GM20000 (cell line): ENCODE measurements around the gene EYA2.

Experiments
- DNase-seq: peaks from one replicate; pipeline ENCODE4 v3.0.0; 2012; ENCODE audit warnings: low spot score
- TF ChIP-seq, protein P1 (sequence below): IDR thresholded peaks from 2 replicates; pipeline ENCODE4 v1.5.1; 2012; ENCODE audit warnings: mild to moderate bottlenecking, control low read depth; ENCODE audit errors: extremely low read depth, missing control alignments

EYA2 gene

DNA sequence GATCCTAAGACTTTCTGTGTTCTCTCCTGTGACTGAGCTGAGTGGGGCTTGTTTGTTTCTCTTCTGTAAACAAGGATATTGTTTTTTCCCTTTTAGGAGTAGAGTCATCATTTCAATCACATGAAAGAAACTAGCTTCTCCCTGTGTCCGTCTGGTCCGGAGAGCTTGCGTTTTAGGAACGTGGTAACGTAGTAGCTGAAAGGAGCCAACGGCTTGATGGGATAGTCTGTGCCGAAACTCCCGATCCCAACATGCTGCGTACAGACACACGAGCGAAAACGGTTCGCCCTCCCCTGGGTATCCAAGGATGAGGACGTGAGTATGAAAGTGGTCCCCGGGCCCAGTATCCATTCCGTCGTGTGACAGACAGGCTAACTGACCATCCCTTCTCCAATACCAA, 315.3 kb downstream of the EYA2 start:
- TF ChIP-seq, protein P1, sequence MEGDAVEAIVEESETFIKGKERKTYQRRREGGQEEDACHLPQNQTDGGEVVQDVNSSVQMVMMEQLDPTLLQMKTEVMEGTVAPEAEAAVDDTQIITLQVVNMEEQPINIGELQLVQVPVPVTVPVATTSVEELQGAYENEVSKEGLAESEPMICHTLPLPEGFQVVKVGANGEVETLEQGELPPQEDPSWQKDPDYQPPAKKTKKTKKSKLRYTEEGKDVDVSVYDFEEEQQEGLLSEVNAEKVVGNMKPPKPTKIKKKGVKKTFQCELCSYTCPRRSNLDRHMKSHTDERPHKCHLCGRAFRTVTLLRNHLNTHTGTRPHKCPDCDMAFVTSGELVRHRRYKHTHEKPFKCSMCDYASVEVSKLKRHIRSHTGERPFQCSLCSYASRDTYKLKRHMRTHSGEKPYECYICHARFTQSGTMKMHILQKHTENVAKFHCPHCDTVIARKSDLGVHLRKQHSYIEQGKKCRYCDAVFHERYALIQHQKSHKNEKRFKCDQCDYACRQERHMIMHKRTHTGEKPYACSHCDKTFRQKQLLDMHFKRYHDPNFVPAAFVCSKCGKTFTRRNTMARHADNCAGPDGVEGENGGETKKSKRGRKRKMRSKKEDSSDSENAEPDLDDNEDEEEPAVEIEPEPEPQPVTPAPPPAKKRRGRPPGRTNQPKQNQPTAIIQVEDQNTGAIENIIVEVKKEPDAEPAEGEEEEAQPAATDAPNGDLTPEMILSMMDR, result no peak
- no peak for DNase-seq

DNA sequence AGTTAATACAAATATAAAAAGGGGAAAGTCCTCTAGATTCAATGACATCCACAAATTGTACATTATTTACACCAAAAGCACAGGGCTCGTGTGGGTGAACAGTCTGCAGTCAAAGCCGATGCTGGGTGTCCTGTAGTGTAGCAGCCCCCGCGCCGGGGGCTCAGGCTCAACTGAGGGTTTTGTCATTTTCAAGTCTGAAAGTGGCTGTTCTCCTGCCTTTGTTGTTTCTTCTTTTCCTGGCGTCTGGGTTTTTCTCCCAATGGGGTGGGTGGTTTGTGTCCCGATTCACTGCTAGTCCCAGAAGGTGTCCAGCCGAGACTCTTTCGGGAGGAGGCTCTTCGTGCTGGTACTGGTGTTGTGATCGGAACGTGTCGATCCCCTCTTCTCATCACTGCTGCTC, 315.8 kb downstream of the EYA2 start:
- TF ChIP-seq, protein P1, result no peak
- no peak for DNase-seq

DNA sequence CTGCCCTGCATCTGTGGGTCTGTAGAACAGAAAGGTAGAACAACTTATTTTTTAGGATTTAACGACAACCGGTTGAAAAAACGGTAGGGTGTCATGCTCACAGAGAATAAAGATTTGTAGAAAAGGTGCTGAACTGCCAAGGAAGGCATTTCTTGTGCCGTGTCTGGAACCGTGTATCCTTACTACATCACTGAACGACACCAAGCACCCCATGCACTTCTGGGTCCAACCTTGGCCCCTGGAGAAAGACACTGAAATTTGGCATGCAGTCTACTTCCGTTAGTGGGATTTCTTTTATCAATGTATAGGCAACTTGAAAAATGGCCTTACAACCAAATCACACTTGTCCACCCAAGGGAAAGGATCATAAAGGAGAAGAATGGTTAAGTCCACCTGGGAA, 316.4 kb downstream of the EYA2 start:
- TF ChIP-seq, protein P1, result no peak
- no peak for DNase-seq

DNA sequence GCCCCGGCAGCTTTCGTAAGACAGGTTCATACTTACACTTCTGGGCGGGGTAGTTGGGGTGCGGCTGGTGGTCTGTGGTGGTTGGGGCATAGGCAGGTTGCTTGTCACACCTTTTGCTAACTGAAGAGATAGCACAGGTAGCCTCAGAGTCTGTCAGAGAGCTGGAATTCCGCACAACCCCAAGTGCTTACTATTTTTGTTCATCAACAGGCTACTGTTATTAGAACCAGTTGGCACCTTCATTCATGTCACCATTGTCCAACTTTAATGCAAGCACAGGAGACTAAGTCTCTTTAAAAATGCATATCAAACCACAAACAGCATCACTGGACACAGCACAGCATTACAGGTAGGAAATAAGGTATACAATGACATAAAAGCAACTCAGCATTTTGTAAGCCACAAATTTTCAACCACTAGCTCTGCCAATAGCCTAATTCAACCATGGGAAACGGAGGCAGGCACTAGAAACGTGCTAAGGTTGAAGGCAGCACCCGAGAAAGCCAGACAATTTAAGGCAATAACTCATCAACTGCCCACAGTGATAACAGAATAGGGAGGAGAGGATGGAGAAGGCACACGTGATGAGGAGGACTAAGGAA, 318.1 kb downstream of the EYA2 start:
- TF ChIP-seq, protein P1, result no peak

DNA sequence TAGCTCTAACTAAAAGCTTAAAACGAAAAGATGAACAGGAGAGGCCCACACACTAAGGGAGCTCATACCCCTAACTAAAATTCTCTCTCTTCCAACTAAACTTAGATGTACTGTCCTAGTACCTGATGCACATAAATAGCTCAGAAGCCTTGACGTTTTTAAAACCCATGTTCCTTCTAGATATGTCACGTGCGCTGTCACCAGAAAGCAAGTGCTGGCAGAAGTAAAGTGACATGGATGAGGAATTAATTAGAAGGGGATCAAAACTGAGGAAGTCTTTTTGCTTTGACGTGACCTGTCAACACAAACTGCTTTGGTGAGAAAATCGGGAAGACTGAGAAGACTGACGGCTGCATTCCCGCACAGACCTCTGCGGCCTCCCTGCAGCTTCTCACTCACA, 319.3 kb downstream of the EYA2 start:
- TF ChIP-seq, protein P1, result no peak
- no peak for DNase-seq

More for the DNA sequence above, 318.1 kb downstream of the EYA2 start:
- no peak for DNase-seq

DNA sequence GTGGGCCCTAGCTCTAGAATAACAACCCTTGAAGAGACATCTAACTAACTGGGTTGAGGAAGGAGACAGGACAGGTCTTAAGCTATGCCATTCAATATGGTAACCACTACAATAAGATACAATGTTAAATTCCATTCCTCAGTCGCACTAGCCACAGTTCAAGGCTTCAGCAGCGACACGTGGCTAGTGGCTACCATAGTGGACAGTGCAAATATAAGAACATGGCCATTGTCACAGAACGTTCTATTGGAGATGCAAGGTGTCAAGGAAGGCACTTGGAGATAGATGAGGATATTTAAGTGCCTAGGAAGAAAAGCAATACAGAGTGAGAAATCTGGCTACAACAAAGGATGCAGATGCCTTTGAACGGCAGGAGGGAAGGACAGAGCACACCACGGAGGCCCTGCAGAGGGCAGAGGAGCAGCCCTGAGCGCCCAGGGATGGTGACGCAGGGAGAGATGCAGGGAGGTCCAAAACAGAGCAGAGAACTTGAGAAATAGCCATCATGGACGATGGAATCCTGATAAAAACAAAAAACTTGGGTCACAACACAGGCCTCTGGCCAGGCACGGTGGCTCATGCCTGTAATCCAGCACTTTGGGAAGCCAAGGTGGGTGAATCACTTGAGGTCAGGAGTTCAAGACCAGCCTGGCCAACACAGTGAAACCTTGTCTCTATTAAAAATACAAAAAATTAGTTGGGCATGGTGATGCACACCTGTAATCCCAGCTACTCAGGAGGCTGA, 321.2 kb downstream of the EYA2 start:
- DNase-seq, result no peak
- TF ChIP-seq, protein P1, result no peak

DNA sequence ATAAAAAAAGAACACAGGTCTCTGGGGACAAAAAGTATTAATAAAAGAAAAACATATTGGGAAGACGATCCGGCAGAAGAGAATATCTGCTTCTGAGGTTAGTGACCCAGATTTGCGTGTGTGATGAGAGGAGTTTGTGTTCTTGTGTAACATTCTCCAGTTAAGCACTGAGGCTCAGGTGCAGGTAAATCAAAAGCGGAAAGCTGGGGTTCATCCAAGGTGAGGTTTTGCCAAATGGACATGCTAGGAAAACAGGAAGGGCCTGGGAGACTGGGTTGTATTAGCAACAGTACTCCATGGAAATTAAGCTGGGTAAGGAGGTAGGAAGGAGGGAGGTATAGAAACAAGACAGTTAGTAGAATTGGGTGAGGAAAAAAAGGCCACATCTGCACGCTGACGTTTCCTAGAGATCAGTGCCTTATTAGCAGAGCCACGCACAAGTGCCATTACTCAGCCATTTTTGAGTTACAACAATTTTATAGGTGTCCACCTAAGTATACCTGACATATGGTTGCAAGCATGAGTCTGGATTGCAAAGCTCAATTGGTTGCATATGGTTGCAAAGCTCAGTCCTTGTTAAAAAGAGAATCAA, 322.3 kb downstream of the EYA2 start:
- no peak for DNase-seq
- TF ChIP-seq, protein P1, result no peak
